Neural cell (in vitro differentiated cells): ENCODE results near the gene IL20RA. TPM values are rescaled to one million over a fixed set of nuclear protein-coding genes. Genes with fewer than 3 reads are reported as not detected.

Experiments
- H2AFZ ChIP-seq: fragments of 200-600, 300-800 bp; sonication (generic), shearing (Covaris generic); 2 replicates; pipeline ENCODE4 v1.6.0; 2014; ENCODE audit warnings: low read depth, mild to moderate bottlenecking, antibody characterized with exemption, low read length, moderate library complexity
- H3F3A ChIP-seq: fragments of 200-600 bp; shearing (Covaris generic); 2 replicates; pipeline ENCODE4 v1.6.1; 2016; ENCODE audit warnings: mild to moderate bottlenecking, moderate library complexity, mixed read lengths, antibody characterized with exemption, low read length; ENCODE audit not compliant: insufficient read depth, poor library complexity, severe bottlenecking
- H3K27ac ChIP-seq: fragments of 200-600, 300-800 bp; sonication (generic), shearing (Covaris generic); 2 replicates; pipeline ENCODE4 v1.5.1; 2014; ENCODE audit warnings: mild to moderate bottlenecking, low read length, moderate library complexity
- H3K27me3 ChIP-seq: fragments of 300-800, 200-600 bp; sonication (generic), shearing (Covaris generic); 2 replicates; pipeline ENCODE4 v1.6.0; 2014; ENCODE audit warnings: mild to moderate bottlenecking, low read depth, low read length, moderate library complexity; ENCODE audit not compliant: insufficient read depth
- H3K36me3 ChIP-seq: fragments of 300-800, 200-600 bp; sonication (generic), shearing (Covaris generic); 2 replicates; pipeline ENCODE4 v1.5.1; 2014; ENCODE audit warnings: mild to moderate bottlenecking, antibody characterized with exemption, low read length, moderate library complexity; ENCODE audit not compliant: insufficient read depth
- H3K4me2 ChIP-seq: fragments of 300-800, 200-600 bp; sonication (generic), shearing (Covaris generic); 2 replicates; pipeline ENCODE4 v1.6.0; 2014; ENCODE audit warnings: mild to moderate bottlenecking, low read length
- H3K4me3 ChIP-seq: fragments of 300-800, 200-600 bp; sonication (generic), shearing (Covaris generic); 2 replicates; pipeline ENCODE4 v1.5.1; 2014; ENCODE audit warnings: mild to moderate bottlenecking, low read length, moderate library complexity
- H3K79me2 ChIP-seq: fragments of 200-600 bp; shearing (Covaris generic); replicated peaks from 2 replicates; pipeline ENCODE4 v1.6.0; 2014; ENCODE audit warnings: mild to moderate bottlenecking, low read length, moderate library complexity; ENCODE audit not compliant: insufficient read depth
- H3K9ac ChIP-seq: fragments of 300-800, 200-600 bp; sonication (generic), shearing (Covaris generic); 2 replicates; pipeline ENCODE4 v1.6.1; 2016; ENCODE audit warnings: mild to moderate bottlenecking, low read length, mixed read lengths
- H3K9me2 ChIP-seq: fragments of 200-600 bp; shearing (Covaris generic); 2 replicates; pipeline ENCODE4 v1.6.1; 2016; ENCODE audit warnings: mild to moderate bottlenecking, low read length, mixed read lengths; ENCODE audit not compliant: insufficient read depth
- H3K9me3 ChIP-seq: fragments of 200-600, 300-800 bp; sonication (generic), shearing (Covaris generic); 2 replicates; pipeline ENCODE4 v1.6.1; 2016; ENCODE audit warnings: mild to moderate bottlenecking, mixed run types, low read length, moderate library complexity, mixed read lengths
- H4K20me1 ChIP-seq: fragments of 200-600 bp; shearing (Covaris generic); 2 replicates; pipeline ENCODE4 v1.6.1; 2016; ENCODE audit warnings: mild to moderate bottlenecking, mixed run types; ENCODE audit not compliant: insufficient read depth
- CTCF ChIP-seq: fragments of 450-650 bp; IDR thresholded peaks from 2 replicates; pipeline ENCODE4 v1.5.1; 2014; ENCODE audit warnings: antibody characterized with exemption, mild to moderate bottlenecking, moderate library complexity; ENCODE audit not compliant: poor library complexity, severe bottlenecking
- EP300 ChIP-seq: fragments of 450-650 bp; conservative IDR thresholded peaks from 2 replicates; pipeline ENCODE4 v1.6.1; 2014; ENCODE audit warnings: antibody characterized with exemption, mild to moderate bottlenecking, moderate library complexity; ENCODE audit not compliant: poor library complexity, severe bottlenecking
- EZH2 ChIP-seq: fragments of 200-600, 300-800 bp; shearing (Covaris generic), sonication (generic); IDR thresholded peaks from 2 replicates; pipeline ENCODE4 v1.6.1; 2014; ENCODE audit warnings: antibody characterized with exemption, low read length, borderline replicate concordance, mild to moderate bottlenecking; ENCODE audit not compliant: insufficient read depth, poor library complexity, severe bottlenecking
- MXI1 ChIP-seq: fragments of 450-650 bp; conservative IDR thresholded peaks from 2 replicates; pipeline ENCODE4 v1.6.1; 2014; ENCODE audit warnings: antibody characterized with exemption, mild to moderate bottlenecking; ENCODE audit not compliant: poor library complexity, severe bottlenecking
- POLR2AphosphoS5 ChIP-seq: IDR thresholded peaks from 2 replicates; pipeline ENCODE4 v1.6.1; 2012
- RAD21 ChIP-seq: fragments of 450-650 bp; conservative IDR thresholded peaks from 2 replicates; pipeline ENCODE4 v1.6.1; 2014; ENCODE audit warnings: antibody characterized with exemption, mild to moderate bottlenecking, moderate library complexity
- REST ChIP-seq: IDR thresholded peaks from 2 replicates; pipeline ENCODE4 v1.6.1; 2012; ENCODE audit warnings: borderline replicate concordance
- SMC3 ChIP-seq: fragments of 450-650 bp; conservative IDR thresholded peaks from 2 replicates; pipeline ENCODE4 v1.6.1; 2014; ENCODE audit warnings: antibody characterized with exemption, mild to moderate bottlenecking, moderate library complexity; ENCODE audit not compliant: poor library complexity
- TAF1 ChIP-seq: IDR thresholded peaks from 2 replicates; pipeline ENCODE4 v1.6.1; 2012; ENCODE audit warnings: low read depth
- polyA plus RNA-seq: library from polyadenylated mRNA; depleted of rRNA; stranded (reverse); fragments of >200 nt; gene quantifications from 2 replicates; pipeline ENCODE4 v1.2.3, GENCODE V29; 2014

The IL20RA gene
- polyA plus RNA-seq, 1 donor from 2014 or later = not detected

DNA sequence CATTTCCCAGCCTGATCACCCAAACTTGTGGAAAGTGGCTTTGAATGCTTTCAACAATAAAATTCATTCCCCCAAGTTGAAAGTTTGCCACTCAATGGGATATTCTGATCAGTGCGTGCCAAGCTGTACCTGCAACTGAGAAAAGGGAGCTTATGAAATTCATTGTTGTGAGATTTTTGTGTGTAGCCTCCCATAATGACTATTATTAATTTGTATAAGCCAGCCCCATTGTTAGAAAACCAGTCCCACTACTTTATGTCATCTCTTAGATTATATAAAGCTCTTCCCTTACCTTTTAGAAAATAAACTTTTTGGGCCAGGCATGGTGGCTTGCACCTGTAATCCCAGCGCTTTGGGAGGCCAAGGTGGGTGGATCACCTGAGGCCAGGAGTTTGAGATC lies 15.9 kb downstream of the IL20RA start:
- Histone ChIP-seq H2AFZ (no peak overlapping the region), H3K27ac (no peak overlapping the region), H3K36me3 (no peaks in the 10 kb centered on the region), H3K9me2 (no peaks in the 10 kb centered on the region), H4K20me1 (no peaks in the 10 kb centered on the region), H3K27me3 (no peaks in the 10 kb centered on the region), H3K79me2 (no peaks in the 10 kb centered on the region), H3K9me3 (no peaks in the 10 kb centered on the region), H3F3A (no peaks in the 10 kb centered on the region), H3K4me3 (no peak overlapping the region), H3K4me2 (no peak overlapping the region), H3K9ac (no peak overlapping the region)
- TF ChIP-seq TAF1 = no peak

GRCh38 chr6:137025786-137026730 lies 18.7 kb downstream of the IL20RA start:
- no peaks in the 10 kb centered on the region for H3K9me3 ChIP-seq
- no peak overlapping the region for H3K4me3 ChIP-seq
- no peak overlapping the region for H3K4me2 ChIP-seq
- TF ChIP-seq SMC3 (no peak), MXI1 (no peak), POLR2AphosphoS5 (no peak), RAD21 (no peak), EP300 (no peak), REST (no peak), TAF1 (no peak), CTCF (no peak), EZH2 (no peak)
- no peak overlapping the region for H3K9ac ChIP-seq
- H3K79me2 ChIP-seq = no peaks in the 10 kb centered on the region
- H3F3A ChIP-seq = no peaks in the 10 kb centered on the region
- H3K27me3 ChIP-seq = no peaks in the 10 kb centered on the region
- H3K9me2 ChIP-seq = no peaks in the 10 kb centered on the region
- H4K20me1 ChIP-seq = no peaks in the 10 kb centered on the region
- no peak overlapping the region for H3K27ac ChIP-seq
- H3K36me3 ChIP-seq = no peaks in the 10 kb centered on the region
- H2AFZ ChIP-seq = no peak overlapping the region
